ENCODE results near the gene TARBP1. TPM values are rescaled to one million over a fixed set of nuclear protein-coding genes. Genes with fewer than 3 reads are reported as not detected.

Gene TARBP1
- total and polyA plus RNA-seq, 2 of the 4 experiments (the other 2 are of a cell fraction) = 10.6 to 17.7 TPM

DNA sequence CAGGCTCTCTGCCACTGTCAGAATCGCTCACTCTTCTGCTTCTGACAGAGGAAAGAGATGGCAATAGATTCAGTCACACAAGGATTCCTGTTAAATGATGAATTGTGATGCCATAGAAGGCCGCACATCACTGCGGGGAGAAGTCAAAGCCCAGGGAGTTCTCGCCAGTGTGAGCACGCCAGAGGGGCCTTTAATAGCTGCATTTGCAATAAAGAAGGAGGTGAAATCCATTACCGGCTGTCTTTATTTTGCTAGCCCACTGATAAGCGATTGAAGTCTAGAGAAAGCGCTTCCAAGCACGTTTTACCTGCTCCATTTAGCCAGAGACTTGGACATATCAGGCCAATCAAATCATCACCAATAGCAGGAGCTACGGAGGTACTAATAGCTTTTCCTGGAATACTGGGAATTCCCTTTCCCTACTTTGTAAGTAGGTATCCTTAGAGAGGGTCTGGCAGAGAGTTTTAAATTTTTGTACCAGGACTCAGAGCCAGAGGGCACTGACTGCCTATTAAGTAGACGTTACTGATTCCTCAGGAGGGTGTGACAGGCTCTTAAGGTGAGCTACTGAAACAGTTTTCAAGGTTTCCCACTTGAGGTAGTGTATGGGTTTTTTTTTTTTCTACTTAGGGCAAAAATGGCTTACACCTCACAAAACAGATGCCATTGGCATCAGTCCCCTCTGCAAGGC, 10.2 kb upstream of the TARBP1 start:
- H3K27ac ChIP-seq (ENCODE audit: insufficient read depth, low read length) = no peak overlapping the region
- H3K27me3 ChIP-seq (ENCODE audit: control insufficient read depth, insufficient read depth, low read length) = no peaks in the 10 kb centered on the region
- H3K4ac ChIP-seq (ENCODE audit: low read depth, low read length) = no peak overlapping the region
- BruUV-seq (replicated peaks) = no TSS peak
- H2AFZ ChIP-seq (replicated peaks; ENCODE audit: low read length, poor library complexity) = no peak overlapping the region
- ATAC-seq (ENCODE audit: low read depth) (no peak), DNase-seq (no peak)
- H4K91ac ChIP-seq (ENCODE audit: insufficient read depth, low read depth, low read length) = no peak overlapping the region
- H3K4me3 ChIP-seq (ENCODE audit: insufficient read depth, low read depth, low read length) = no peak overlapping the region
- dilution Hi-C loops (cut with HindIII; ENCODE audit: low sequenced_read_pairs, unreplicated experiment) (no loop called here), intact Hi-C loops (cut with micrococcal nuclease) (no loop called here), in situ Hi-C loops (cut with MboI; ENCODE audit: low sequenced_read_pairs) (loop anchor here (25.0 kb wide), 1 partner anchor 373 kb away; no protein-coding TSS in a partner anchor)
- no peaks in the 10 kb centered on the region for H3K36me3 ChIP-seq (ENCODE audit: control insufficient read depth, insufficient read depth, low read length)
- 0 out of 4 replicates have a peak, but pooled peaks cover 0 to 8% of the 10 kb centered on the region in 2 experiments for H3K79me1 ChIP-seq (ENCODE audit: low read depth in 1 of 2, low read length in 2 of 2)
- no peak overlapping the region for H2AK5ac ChIP-seq (ENCODE audit: low read depth, low read length)
- no peak overlapping the region for H3K9ac ChIP-seq (ENCODE audit: low read depth, low read length)
- H3K4me2 ChIP-seq (ENCODE audit: low read depth, low read length) = no peak overlapping the region
- CTCF ChIA-PET = interaction anchor here (0.6 to 2.2 kb wide), 3 partner anchors 10 to 1111 kb away, joined by 3 to 7 read pairs (median 3); no protein-coding TSS in a partner anchor
- H2BK15ac ChIP-seq (ENCODE audit: low read depth, low read length) = peak overlapping the region; percentile 32; the same call in 2 of the 3 replicates
- no peak overlapping the region for H3K23ac ChIP-seq (ENCODE audit: low read depth, low read length)
- no peak overlapping the region for H3K56ac ChIP-seq (ENCODE audit: extremely low read depth, insufficient read depth, low read length)
- H4K8ac ChIP-seq (ENCODE audit: low read depth in 2 of 2, low read length in 2 of 2) = no peak overlapping the region
- H3K4me1 ChIP-seq (ENCODE audit: control insufficient read depth, insufficient read depth, low read length) = peaks cover 5% of the 10 kb centered on the region
- H4K5ac ChIP-seq (ENCODE audit: low read depth, low read length) = no peak overlapping the region
- no peak overlapping the region for H2BK20ac ChIP-seq (ENCODE audit: low read depth, low read length)
- H4K20me1 ChIP-seq (ENCODE audit: insufficient read depth, low read length) = no peaks in the 10 kb centered on the region
- 0 out of 2 replicates have a peak overlapping the region, but pooled peaks have one; percentile 17 for H3K14ac ChIP-seq (replicated peaks; ENCODE audit: low read depth, low read length)
- no peak overlapping the region for H2AK9ac ChIP-seq (replicated peaks; ENCODE audit: low read depth, low read length, poor library complexity)
- no peak for TF ChIP-seq MAFK (IDR thresholded peaks at IDR 0.05; ENCODE audit: low read depth, low read length)
- TF ChIP-seq RFX5 (IDR thresholded peaks at IDR 0.05; ENCODE audit: low read depth, low read length) = no peak
- TF ChIP-seq RAD21 (IDR thresholded peaks at IDR 0.05; ENCODE audit: low read length) = no peak
- no peak overlapping the region; the same call in 1 of the 2 replicates for H2BK120ac ChIP-seq (ENCODE audit: low read depth, low read length)
- H2BK5ac ChIP-seq (ENCODE audit: low read depth, low read length, poor library complexity, severe bottlenecking) = no peak overlapping the region
- no CpG with 5 or more reads among the region's 11 CpGs for WGBS, 2 experiments (ENCODE audit: extremely low coverage in 2 of 2, insufficient read length in 1 of 2)
- no peak overlapping the region for H3K18ac ChIP-seq (ENCODE audit: low read depth, low read length)
- H3K9me1 ChIP-seq (ENCODE audit: insufficient read depth, low read length) = 0 out of 2 replicates have a peak, but pooled peaks cover 2% of the 10 kb centered on the region
- H3K9me3 ChIP-seq (ENCODE audit: control insufficient read depth, insufficient read depth, low read length) = no peaks in the 10 kb centered on the region
- POLR2A ChIA-PET (ENCODE audit: unreplicated experiment) = no interaction called here

Data from IMR-90 (cell line).